ENCODE data around the gene FAM107B. TPM values are rescaled to one million over a fixed set of nuclear protein-coding genes. Genes with fewer than 3 reads are reported as not detected.
A peak's percentile ranks its signal among the peaks of the same experiment; 100 is the strongest.

Gene FAM107B
- total RNA-seq, 1 donor, result 22.7 TPM

GRCh38 chr10:14572811-14573210 lies 201.9 kb downstream of the FAM107B start:
- no peak for DNase-seq (ENCODE audit: low read depth)
- TF ChIP-seq CTCF (IDR thresholded peaks at IDR 0.05; ENCODE audit: insufficient read depth, low read length), result no peak
- no peak overlapping the region for H3K4me3 ChIP-seq (ENCODE audit: low read depth, low read length)

- no peak for TF ChIP-seq CTCF (IDR thresholded peaks at IDR 0.05; ENCODE audit: insufficient read depth, low read length)
- H3K4me3 ChIP-seq (ENCODE audit: low read depth, low read length), result no peak overlapping the region
- DNase-seq (ENCODE audit: low read depth), result peak; percentile 40
Measured at GRCh38 chr10:14571866-14572507, 202.7 kb downstream of the FAM107B start.

- TF ChIP-seq CTCF (IDR thresholded peaks at IDR 0.05; ENCODE audit: insufficient read depth, low read length), result no peak
- H3K4me3 ChIP-seq (ENCODE audit: low read depth, low read length), result no peak overlapping the region
- DNase-seq (ENCODE audit: low read depth), result no peak
Measured at GRCh38 chr10:14570800-14571199, 203.9 kb downstream of the FAM107B start.

- no peak overlapping the region for H3K4me3 ChIP-seq (ENCODE audit: low read depth, low read length)
- DNase-seq (ENCODE audit: low read depth), result no peak
- TF ChIP-seq CTCF (IDR thresholded peaks at IDR 0.05; ENCODE audit: insufficient read depth, low read length), result no peak
Measured at GRCh38 chr10:14569274-14570060, 205.2 kb downstream of the FAM107B start.

GRCh38 chr10:14567421-14567820 lies 207.3 kb downstream of the FAM107B start:
- no peak overlapping the region for H3K4me3 ChIP-seq (ENCODE audit: low read depth, low read length)
- no peak for DNase-seq (ENCODE audit: low read depth)
- no peak for TF ChIP-seq CTCF (IDR thresholded peaks at IDR 0.05; ENCODE audit: insufficient read depth, low read length)

- DNase-seq (ENCODE audit: low read depth), result no peak
- TF ChIP-seq CTCF (IDR thresholded peaks at IDR 0.05; ENCODE audit: insufficient read depth, low read length), result no peak
- no peak overlapping the region for H3K4me3 ChIP-seq (ENCODE audit: low read depth, low read length)
Measured at GRCh38 chr10:14566498-14566897, 208.2 kb downstream of the FAM107B start.
